ENCODE measurements around the gene SPR. TPM values are rescaled to one million over a fixed set of nuclear protein-coding genes. Genes with fewer than 3 reads are reported as not detected.
A peak's percentile ranks its signal among the peaks of the same experiment; 100 is the strongest.

Gene SPR
- total and polyA plus RNA-seq, 3 donors from 2014 or later, result 15.7 to 27.6 (median 21.7) TPM

DNA sequence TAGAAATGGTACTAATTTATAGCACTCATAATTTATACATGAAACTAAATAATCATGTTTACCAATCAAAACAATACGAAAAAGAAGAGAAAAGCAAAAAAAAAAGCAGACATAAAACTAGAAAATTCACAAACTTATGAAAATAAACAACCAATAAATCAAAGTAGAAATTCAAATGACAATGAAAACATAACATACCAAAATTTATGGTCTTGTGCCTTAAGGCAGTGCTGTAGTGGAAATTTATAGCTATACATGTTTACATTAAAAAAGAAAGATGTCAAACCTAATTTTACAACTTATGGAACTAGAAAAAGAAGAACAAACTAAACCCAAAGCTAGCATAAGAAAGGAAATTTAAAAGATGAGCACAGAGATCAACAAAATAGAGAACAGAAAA, 16.1 kb upstream of the SPR start:
- no peak for DNase-seq
- H3K4me1 ChIP-seq, result no peaks in the 10 kb centered on the region
- 65 to 71% methylated on average over 1 of the region's 1 CpG for WGBS, 2 donors
- intact Hi-C loops (cut with DNase I; ENCODE audit: low total_unique reads), result no loop called here
- H3K27ac ChIP-seq, result no peak overlapping the region
- no peak for TF ChIP-seq POLR2A (IDR thresholded peaks at IDR 0.05)
- TF ChIP-seq CTCF (IDR thresholded peaks at IDR 0.05), result no peak
- H3K27me3 ChIP-seq, result no peaks in the 10 kb centered on the region
- H3K36me3 ChIP-seq (ENCODE audit: low read depth, missing control alignments), result no peaks in the 10 kb centered on the region
- H3K9me3 ChIP-seq, result no peaks in the 10 kb centered on the region
- H3K4me3 ChIP-seq, result no peak overlapping the region

GRCh38 chr2:72871880-72872279, 15.3 kb upstream of the SPR start:
- Histone ChIP-seq H3K36me3 (ENCODE audit: low read depth, missing control alignments) (no peaks in the 10 kb centered on the region), H3K4me3 (no peak overlapping the region), H3K27me3 (no peaks in the 10 kb centered on the region), H3K9me3 (no peaks in the 10 kb centered on the region), H3K27ac (no peak overlapping the region), H3K4me1 (no peaks in the 10 kb centered on the region)
- no peak for DNase-seq
- intact Hi-C loops (cut with DNase I; ENCODE audit: low total_unique reads), result no loop called here
- no peak for TF ChIP-seq POLR2A (IDR thresholded peaks at IDR 0.05)
- no peak for TF ChIP-seq CTCF (IDR thresholded peaks at IDR 0.05)

- WGBS, 2 donors, result 31 to 32% methylated on average over 4 of the region's 4 CpGs
- Histone ChIP-seq H3K9me3 (no peaks in the 10 kb centered on the region), H3K27ac (no peak overlapping the region), H3K4me3 (no peak overlapping the region), H3K36me3 (ENCODE audit: low read depth, missing control alignments) (no peaks in the 10 kb centered on the region), H3K4me1 (peaks cover 12% of the 10 kb centered on the region), H3K27me3 (no peaks in the 10 kb centered on the region)
- TF ChIP-seq CTCF (IDR thresholded peaks at IDR 0.05) (no peak), POLR2A (IDR thresholded peaks at IDR 0.05) (no peak)
- intact Hi-C loops (cut with DNase I; ENCODE audit: low total_unique reads), result no loop called here
- DNase-seq, result peak; percentile 69
Measured at GRCh38 chr2:72883356-72883962, 3.7 kb upstream of the SPR start.

DNA sequence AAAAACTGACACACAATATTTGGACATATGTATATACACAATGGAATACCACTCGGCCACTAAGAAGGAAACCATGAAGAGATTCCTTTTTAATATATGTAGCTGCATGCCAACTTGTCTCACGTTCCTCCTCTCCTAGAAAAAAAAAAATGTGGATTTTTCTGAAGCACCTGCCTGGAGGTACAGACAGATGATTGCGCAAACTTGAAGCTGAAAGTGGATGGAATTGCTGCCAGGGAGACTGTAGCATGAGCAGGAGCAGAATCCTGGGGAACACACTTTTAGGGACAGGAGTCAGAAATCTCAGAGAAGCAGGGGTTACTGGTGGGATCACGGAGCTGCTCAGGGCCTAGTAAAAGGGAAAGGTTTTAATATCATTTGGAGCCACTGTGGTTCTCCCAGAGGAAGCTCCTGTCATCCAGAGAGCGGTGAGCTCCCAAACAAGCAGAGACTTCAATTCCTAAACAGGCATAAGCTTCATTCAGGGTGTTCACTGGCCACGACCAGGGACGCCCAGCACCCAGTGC, 640 bp upstream of the SPR start:
- TF ChIP-seq POLR2A (IDR thresholded peaks at IDR 0.05) (no peak), CTCF (IDR thresholded peaks at IDR 0.05) (no peak)
- Histone ChIP-seq H3K4me3 (peak overlapping the region; percentile 62 to 68), H3K27ac (peak overlapping the region; percentile 86 to 88), H3K9me3 (no peaks in the 10 kb centered on the region), H3K27me3 (no peaks in the 10 kb centered on the region), H3K4me1 (peaks cover 13% of the 10 kb centered on the region), H3K36me3 (ENCODE audit: low read depth, missing control alignments) (no peaks in the 10 kb centered on the region)
- no peak for DNase-seq
- intact Hi-C loops (cut with DNase I; ENCODE audit: low total_unique reads), result no loop called here
- 28 to 41% methylated on average over 7 of the region's 7 CpGs for WGBS, 2 donors

Measured in testis (tissue), 3 donors.